ENCODE measurements around the gene RAB22A.

RAB22A gene, protein sequence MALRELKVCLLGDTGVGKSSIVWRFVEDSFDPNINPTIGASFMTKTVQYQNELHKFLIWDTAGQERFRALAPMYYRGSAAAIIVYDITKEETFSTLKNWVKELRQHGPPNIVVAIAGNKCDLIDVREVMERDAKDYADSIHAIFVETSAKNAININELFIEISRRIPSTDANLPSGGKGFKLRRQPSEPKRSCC

DNA sequence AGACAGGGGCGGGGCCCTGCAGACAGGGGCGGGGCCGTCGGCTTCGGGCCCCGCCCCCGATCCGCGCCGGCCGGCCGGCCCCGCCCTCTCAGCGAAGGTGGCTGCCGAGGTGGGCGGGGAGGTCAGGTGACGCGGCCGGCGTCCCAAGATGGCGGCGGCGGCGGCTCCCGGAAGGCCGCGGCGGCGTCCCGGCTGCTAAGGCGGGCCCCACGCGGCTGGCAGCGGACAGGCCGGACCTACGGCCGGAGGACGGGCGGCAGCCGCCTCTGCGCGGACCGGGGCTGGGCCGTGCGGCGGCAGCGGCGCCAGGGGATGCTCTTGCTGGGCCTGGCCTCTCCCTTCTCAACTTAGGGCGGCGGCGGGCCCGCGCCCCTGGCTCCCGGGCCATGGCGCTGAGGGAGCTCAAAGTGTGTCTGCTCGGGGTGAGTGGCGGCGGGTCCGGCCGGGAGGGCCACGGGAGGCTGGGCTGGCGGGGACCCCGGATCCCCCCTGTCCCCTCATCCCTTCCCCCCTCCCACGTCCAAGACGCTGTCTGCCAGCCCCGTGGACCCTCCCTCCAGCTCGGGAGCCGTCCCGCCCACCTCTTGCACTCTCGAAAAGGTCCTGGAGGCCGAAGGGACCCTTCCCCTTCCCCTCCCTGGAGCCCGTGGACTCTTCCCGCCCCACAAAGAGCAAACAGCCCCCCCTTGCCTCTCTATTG is at the start of gene RAB22A:
Gene RAB22A, plus strand, starts transcription at position 125 of the 700 bp plus-strand sequence. Its CDS starts 262 bp downstream, at position 387.
- peak; percentile 71 to 76 for DNase-seq (ENCODE audit: low read depth in 2 of 2)

DNA sequence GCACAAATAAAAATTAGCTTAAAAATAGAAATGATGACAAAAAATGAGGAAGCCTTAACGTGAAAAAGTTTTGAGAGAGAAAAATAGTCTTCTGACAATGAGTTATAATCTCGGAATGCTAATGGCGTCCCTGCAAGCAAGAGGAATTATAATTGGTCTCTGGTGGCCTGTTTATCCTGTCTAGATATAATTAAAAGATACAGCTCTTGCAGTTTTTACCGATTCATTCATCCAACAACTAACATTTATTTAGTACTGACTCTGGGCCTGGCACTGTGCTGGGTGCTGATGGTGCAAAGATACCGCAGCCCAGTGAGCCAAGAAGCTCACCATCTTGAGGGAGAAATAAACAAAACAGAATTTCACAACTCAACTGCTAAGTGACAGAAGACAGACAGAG is 49.5 kb upstream of the RAB22A start:
- no peak for DNase-seq (ENCODE audit: low read depth in 2 of 2)

DNA sequence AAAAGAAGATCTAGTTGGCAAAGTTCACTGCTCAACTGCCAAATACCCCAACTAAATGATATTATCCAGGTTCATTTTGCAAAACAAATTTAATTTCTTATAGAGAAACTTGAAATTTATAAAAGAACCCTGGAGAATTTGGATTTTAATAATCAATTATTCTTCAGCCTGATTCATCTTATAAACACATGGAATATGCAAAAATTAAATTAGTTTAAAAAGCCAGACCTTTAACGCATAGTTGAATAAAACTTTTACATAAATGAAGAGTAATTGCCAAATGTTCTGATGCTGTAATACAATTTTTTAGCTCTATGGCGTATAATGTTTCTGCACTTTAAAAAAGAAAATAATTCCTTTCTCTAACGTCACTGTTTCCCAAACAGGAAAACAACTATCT is 47.9 kb upstream of the RAB22A start:
- no peak for DNase-seq (ENCODE audit: low read depth in 2 of 2)

DNA sequence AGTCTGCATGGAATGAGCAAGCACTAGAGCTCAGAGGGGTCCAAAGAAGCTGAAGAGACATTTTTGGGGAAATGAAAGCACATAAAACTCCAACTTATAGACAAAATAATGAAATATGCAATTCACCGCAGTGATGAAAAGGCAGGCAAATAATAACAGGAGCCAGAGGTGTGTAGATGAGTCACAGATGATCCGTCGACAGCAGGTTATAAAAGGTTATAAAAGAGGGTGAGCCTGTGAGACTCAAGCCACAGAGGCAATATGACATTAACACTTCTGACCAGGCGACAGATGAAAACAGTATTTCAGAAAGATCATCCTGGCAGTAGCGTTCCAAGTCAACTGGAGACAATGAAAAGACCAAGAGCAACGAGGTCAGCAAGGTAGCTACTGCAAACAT is 45.2 kb upstream of the RAB22A start:
- no peak for DNase-seq (ENCODE audit: low read depth in 2 of 2)

DNA sequence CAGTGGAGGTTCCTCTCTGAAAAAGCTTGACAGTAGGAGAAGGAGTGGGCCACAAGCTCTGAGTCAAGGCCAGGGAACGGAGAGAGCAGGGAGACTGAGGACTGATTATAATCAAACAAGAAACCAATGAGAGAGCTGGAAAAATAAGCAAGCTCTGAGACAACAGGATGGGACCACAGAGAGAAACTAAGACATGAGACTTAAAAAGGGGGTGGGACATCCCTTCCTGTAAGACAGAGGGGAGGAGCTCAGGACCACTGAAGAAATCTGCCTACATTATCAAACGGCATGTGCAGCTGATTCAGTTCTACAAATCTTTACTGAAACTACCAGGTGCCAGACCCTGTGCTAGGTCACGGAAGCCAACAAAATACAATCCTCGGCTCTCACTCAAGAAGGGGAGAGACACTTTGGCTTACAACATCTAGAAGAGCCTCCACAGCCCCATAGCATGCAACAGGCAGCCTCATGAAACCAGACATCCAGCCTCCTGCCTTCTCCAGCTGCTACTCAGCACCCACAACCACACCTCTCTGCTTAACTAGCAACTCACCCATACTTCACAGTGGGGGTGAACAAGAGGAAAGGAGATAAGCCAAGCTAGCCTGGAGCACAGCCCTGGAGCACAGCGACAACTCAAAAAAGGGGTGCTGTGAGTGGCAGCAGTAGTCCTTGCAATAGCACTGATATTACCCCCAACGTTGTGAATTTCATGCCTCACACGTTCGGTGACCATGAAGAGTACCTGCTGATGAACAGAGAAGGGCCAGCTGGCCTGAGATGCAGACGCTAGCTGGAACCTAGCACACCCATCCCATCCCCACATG is 41.9 kb upstream of the RAB22A start:
- no peak for DNase-seq (ENCODE audit: low read depth in 2 of 2)

DNA sequence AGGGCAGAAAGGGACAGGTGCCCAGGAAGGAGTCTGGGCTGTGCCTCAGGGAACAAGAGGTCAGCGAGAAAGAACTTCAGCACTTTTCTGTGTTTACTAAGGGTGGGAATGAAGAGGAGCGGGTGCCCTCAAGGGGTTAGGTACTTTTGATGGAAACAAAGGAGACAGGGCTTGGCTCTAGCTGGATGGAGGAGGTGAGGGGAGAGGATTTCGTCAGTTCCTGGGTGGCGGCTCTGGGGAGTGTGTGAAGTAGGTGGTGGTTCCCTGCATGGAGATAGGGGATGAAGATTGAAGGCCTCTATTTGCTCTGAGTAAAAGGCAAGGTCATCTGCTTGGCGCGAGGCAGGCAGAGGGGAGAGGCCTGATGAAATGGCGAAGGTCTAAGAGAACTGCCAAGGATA is 41.1 kb upstream of the RAB22A start:
- no peak for DNase-seq (ENCODE audit: low read depth in 2 of 2)

DNA sequence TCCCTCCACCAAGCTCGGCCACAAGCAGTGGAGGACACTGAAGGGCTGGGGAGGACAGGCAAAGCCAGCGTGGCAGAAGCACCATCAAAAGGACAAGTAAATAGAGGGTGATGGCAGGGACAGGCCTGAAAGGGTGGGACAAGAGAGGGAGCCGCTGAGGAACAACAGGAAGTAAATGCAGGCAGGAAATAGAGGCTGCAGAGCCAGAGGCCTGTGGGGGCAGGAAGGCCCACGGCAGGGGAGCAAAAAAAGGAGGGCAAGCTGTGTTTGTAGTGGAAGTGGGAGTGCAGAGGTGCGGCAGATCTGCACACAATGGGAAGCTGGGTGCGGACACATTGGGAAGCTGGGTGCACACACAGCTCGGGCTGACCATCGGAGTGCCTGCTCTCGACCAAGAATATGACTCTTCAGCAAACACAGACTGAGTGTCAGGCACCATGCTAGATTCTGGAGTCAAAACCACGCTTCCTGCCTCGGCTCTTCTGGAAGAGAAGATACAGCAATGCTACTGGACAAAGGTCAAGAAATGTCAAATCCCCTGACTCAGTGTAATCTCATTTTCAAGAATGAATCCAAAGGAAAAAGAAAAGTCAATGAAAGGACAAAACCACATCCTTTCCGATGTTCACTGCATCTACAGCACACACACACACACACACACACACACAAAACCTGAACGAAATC is 40.4 kb upstream of the RAB22A start:
- DNase-seq (ENCODE audit: low read depth in 2 of 2), result no peak

DNA sequence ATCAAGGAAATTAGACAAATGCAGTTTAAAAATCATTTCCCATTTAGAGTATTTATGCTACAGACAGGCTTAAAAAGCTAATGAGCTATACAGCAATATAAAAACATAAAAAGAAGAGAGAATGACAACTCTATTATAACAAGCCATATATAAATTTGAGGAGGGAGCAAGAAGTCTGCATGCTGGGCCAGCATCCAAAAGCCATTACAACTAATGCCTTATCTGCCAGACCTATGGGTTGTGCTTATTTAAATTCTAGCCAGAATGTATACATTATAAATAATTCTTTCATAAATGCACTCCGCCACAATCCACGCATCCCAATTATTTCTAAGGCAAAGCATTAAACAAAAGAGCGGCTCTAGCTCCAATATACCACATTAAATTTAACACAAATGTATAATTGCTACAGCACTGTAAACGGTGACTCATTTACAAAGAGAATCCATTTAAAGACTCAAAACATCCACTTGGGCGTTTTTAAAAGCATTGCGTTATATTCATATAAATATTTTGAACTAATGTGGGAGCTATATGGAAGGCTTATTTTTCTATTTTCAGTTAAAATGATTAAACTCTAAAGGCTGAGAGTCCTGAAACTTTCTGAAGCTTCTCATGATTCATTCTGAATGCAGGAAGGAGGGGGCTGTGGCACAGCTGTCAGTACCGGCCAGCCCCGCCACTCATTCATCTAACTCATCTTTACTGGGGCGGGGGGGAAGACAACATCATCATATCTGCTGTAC is 37.7 kb upstream of the RAB22A start:
- DNase-seq (ENCODE audit: low read depth in 2 of 2), result peak; percentile 39 to 48

DNA sequence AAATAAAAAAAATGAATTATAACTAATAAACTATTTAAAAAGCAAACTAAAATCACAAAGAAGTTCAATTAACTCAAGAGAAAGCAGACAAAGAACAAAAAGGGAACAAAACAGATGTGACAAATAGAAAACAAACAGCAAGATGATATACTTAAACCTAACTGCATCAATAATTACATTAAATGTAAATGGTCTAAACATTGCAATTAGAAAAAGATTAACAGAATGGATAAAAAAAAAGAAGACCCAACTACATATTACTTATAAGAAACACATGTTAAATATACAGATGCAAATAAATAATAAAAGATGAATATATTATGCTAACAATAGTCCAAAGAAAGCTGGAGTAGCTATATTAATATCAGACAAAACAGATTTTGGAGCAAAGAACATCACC is 35.1 kb upstream of the RAB22A start:
- no peak for DNase-seq (ENCODE audit: low read depth in 2 of 2)

DNA sequence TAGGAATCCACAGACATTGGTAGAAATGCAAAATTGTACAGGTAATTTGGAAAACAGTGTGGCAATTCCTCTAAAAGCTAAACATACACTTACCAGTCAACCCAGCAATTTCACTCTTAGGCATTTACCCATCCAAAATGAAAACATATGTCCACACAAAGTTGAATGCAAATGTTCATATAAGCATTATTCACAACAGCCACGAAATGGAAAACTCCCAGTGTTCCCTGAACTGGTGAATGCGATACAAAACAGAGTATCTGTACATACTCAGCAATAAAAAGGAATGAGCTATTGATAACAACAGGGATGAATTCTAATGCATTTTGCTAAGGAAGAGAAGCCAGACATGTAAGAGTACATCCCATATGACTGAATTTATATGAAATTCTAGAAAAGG is 32.4 kb upstream of the RAB22A start:
- no peak for DNase-seq (ENCODE audit: low read depth in 2 of 2)

DNA sequence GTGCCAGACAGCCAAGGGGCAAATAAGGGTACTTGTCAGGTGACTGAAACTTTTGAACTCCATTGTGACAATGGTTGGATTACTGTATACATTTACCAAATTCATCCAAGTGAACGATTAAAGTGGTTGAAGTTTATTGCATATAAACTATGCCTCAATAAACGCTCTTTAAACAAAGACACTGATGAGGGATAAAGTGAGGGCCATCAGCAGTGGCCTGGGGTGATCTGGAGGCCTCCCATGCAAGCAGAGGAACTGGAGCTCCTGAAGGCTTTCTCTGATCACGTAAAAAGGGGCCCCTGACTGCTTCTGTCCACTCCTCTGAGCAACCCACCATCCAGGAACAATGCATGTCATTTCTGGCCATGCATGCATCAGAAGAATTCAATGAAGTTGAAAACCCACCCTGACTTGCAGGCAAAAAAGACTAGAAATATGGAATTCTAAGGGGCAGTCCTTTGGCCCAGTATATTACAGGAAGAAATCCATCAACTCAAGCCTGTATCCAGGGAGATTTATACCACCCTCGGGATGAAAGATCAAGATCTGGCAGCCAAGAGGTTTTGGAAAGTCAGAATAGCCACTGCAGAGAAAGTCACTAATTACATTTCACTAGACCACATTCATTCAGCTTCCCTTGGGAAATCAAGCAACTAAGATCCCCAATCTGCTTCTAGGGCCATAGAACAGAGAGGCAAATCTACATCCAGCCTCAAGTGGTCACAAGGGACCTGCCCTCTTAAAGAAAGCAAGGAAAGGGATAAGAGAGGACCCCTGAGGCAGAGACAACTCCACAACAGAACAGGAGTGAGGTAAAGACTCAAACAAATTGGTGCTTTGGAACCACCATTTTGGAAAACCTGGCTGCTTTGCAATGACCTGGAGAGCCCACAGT is 31.7 kb upstream of the RAB22A start:
- DNase-seq (ENCODE audit: low read depth in 2 of 2), result no peak

DNA sequence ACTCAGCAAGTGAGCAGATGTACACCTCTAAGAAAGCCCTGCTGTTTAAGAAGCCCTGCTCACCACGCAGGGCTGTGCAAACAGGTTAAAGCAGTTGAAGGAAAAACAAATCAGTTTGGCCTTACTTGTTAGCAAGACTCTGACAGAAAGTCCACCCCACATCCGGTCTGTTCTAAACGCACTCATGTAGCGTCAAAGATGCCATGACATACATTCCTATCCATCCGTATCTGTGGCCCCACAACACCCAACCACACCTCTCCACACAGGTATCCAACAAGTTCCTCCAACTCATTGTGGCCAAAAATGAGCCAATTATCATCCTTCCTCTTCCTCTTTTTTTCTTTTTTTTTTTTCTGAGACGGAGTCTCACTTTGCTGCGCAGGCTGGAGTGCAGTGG is 22.8 kb upstream of the RAB22A start:
- DNase-seq (ENCODE audit: low read depth in 2 of 2), result no peak

DNA sequence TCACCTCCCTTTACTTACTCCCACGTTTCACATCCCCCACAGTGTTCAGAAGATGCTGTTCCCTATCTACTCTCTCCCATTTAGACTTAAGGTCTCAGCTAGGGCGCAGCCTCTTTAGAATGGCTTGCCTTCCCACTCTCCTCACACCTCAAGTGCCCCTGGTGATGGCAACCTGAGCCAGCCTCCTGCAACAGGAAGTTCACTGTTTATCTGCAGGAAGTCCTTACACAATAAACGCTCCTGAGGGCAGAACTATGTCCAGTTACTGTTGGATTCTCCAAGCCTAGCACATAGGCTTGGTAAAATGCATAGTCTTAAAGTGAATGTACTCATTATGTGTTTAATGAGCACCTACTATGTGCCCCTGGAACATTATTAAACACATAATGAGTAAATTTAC is 21.9 kb upstream of the RAB22A start:
- no peak for DNase-seq (ENCODE audit: low read depth in 2 of 2)

DNA sequence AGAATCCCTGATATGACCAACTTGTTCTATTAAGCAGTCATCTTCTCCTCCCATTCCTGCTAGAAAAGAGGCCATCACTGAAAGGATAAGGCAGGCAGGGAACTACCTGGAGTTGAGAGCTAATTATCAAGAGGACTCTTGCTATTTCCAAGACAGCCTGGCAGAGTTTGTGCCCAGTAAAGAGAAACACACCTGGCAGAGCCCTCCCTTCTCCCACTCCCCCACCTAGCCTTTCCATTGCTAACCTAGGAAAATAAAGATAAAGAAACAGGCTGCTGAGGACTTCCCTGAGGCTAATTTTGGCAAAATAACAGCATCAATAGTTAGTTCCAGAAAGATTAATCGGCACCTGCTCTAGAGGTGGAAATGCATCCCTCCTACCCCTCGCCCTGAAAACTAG is 20.4 kb upstream of the RAB22A start:
- DNase-seq (ENCODE audit: low read depth in 2 of 2), result no peak

DNA sequence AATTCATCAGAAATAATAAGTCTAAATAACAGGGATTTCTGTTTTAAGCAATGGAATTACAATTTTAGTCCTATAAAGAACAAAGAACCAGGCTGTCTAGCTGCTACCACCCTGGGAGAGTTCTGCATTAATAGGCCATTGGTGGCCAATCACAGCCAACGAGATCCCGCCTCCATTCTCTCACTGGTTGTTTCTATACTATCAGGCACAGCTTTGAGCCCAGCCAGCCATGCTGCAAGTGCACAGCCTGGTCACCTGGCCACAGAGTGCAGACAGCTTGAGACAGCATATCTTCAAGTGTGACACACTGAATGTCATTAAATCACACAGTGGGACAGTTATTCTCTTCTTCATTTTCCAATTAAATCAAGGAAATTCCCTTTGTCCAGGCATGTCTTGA is 16.1 kb upstream of the RAB22A start:
- DNase-seq (ENCODE audit: low read depth in 2 of 2), result no peak

DNA sequence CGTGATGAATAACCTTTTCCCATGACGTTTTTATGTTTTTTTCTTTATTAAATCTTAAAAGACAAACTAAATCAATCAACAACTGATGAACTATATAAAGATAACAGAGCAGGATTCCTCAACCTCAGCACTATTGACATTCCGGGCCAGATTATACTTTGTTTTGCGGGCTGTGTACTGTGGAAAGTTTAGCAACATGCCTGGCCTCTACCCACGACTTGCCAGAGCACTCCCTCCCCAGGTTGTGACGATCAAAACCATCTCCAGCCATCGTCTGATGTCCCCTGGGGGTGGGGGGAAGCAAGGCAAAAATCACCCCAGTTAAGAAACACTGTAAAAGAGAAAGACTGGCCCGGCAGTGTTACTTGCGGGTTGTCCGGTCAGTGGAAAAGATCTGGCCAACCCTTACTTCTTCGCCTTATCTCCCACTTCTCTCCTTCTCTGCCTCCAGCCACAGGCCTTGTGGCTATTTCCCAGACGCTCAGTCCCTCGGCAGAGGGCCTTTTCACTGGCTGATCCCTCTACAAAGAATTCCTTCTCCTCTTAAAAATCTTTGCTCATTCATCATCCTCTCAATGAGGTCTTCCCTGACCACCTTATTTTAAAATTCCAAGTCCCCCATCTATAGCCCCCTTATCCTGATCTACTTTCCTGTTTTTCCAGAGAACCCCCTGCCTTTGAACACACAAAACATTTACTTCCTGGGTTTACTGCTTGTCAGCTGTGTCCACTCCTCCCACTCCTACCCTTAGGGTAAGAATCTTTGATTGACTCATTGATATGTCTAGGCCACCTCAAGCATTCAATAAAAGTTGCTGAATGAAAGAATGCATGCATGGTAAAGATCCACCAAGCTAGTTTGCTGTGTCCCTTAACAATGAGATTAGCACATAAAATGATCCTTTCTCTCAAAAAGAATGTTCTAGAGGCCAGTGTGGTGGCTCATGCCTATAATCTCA is 14.7 kb upstream of the RAB22A start:
- no peak for DNase-seq (ENCODE audit: low read depth in 2 of 2)

DNA sequence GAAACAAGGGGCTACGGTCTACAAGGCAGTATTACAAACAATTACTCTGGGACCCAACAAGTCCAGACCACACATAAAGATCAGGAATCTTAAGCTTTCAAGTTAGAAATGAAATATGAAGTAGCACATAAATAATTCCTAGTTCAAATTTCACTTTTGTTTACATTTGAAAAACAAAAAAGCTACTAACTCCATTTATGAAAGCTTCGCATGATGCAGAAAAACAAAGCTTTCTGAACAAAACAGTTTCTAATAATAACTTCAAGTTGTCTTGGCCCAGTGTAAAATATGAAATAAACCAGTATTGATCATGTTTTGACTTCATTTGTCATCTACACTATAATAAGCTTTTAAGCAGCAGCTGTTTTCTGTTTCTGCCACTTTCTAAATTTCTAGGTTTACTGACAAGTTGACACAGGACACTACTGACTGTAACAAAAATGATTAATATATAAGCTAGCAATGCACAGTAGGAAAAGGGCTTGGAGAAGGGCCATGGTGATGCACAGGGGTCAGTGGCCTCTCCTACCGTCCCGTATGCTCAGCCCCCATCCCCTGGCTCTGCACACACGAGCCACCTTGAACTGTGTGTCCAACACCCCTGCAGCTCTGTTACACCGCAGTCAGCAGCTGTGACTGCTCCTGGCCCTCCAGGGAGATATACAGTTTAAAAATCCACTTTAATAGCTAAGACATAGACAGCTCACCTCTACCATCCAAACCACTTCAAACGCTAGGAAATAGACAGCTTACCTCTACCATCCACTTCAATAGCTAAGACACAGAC is 13.3 kb upstream of the RAB22A start:
- DNase-seq (ENCODE audit: low read depth in 2 of 2), result no peak

DNA sequence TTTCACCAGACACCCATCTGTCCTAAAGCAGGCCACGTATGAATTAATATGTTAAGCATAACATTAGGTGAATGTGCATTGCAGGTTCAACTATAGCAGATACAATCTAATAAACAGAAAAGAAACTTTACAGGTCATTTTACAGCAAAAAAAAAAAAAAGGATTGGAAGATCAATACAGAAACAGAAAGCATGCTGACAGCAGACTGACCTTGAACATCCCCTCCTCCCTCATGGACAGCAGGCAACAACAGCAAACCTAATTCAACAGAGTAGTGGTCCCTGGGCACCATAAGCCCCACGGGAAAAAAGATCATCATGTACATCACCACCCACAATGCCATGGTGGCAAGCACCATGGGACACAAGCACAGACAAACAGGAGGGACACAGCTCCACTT is 12.1 kb upstream of the RAB22A start:
- no peak for DNase-seq (ENCODE audit: low read depth in 2 of 2)

DNA sequence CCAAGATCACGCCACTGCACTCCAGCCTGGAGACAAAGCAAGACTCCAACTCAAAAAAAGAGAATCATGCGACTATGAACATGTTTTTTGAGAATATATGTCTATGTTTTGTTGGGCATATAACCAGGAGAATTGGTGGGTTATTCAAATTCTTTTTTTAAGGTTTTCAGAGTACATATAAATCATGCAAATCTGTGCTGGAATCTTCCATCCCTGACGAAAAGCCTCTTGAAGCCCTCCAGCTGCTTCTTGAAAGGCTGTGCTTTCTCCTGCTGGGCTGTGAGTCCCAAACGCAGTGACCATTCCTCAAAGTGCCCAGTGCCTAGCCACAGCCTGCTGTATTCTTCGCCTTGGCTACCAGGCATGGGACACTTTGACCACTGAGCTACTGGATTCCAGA is 9.2 kb upstream of the RAB22A start:
- no peak for DNase-seq (ENCODE audit: low read depth in 2 of 2)

Data from stimulated activated CD8-positive, alpha-beta memory T cell treated with anti-CD3 and anti-CD28 coated beads, Interleukin-15, amount 100 ng/mL, for 48 hours (primary cell).